HepG2 (cell line): Measurements from ENCODE around the gene ARL16. TPM values are rescaled to one million over a fixed set of nuclear protein-coding genes. Genes with fewer than 3 reads are reported as not detected.

Experiments used
- CENPX ChIP-seq: sonication (generic); formaldehyde crosslinking; IDR thresholded peaks from 2 replicates; pipeline ENCODE4 v1.9.0; 2021; ENCODE audit warnings: mild to moderate bottlenecking, missing genetic modification reagents, moderate library complexity
- CREB1 ChIP-seq, 2 experiments: fragments of 450-650 bp in 1 of 2; IDR thresholded peaks; 2 replicates each; pipeline ENCODE4 v1.6.1; 2016 to 2017; ENCODE audit warnings: control low read depth in 1 of 2, mild to moderate bottlenecking in 1 of 2, missing compliant biosample characterization in 1 of 2, missing genetic modification characterization in 1 of 2
- FOXO4 ChIP-seq: sonication (generic); formaldehyde crosslinking; conservative IDR thresholded peaks from 2 replicates; pipeline ENCODE4 v1.8.1; 2023; ENCODE audit warnings: missing genetic modification reagents
- HCFC1 ChIP-seq: fragments of 150-350 bp; IDR thresholded peaks from 2 replicates; pipeline ENCODE4 v1.6.1; 2014; ENCODE audit warnings: low read depth, low read length
- HOXA9 ChIP-seq: sonication (generic); formaldehyde crosslinking; IDR thresholded peaks from 2 replicates; pipeline ENCODE4 v1.8.1; 2022; ENCODE audit warnings: missing genetic modification reagents, mild to moderate bottlenecking, moderate library complexity, borderline replicate concordance
- PAF1 ChIP-seq: IDR thresholded peaks from 2 replicates; pipeline ENCODE4 v1.6.1; 2016; ENCODE audit warnings: missing genetic modification reagents, missing compliant biosample characterization
- POLR2A ChIP-seq, 2 experiments: IDR thresholded peaks; 2 replicates each; pipeline ENCODE4 v1.6.1; 2011; ENCODE audit warnings: low read depth in 2 of 2, low read length in 2 of 2, mild to moderate bottlenecking in 1 of 2, moderate library complexity in 1 of 2; ENCODE audit not compliant: insufficient read depth in 1 of 2
- RXRA ChIP-seq: sonication (generic); formaldehyde crosslinking; IDR thresholded peaks from 2 replicates; pipeline ENCODE4 v1.5.1; 2020; ENCODE audit warnings: missing genetic modification reagents
- TRIM24 ChIP-seq: sonication (generic); formaldehyde crosslinking; IDR thresholded peaks from 2 replicates; pipeline ENCODE4 v1.8.0; 2022; ENCODE audit warnings: mild to moderate bottlenecking, missing genetic modification reagents
- ZBTB20 ChIP-seq: sonication (generic); formaldehyde crosslinking; IDR thresholded peaks from 2 replicates; pipeline ENCODE4 v1.8.1; 2023; ENCODE audit warnings: missing genetic modification reagents, low read depth, mild to moderate bottlenecking, borderline replicate concordance
- ZBTB34 ChIP-seq: sonication (generic); formaldehyde crosslinking; IDR thresholded peaks from 2 replicates; pipeline ENCODE4 v1.8.0; 2022; ENCODE audit warnings: mild to moderate bottlenecking, missing genetic modification reagents
- ZFP41 ChIP-seq: sonication (generic); formaldehyde crosslinking; IDR thresholded peaks from 2 replicates; pipeline ENCODE4 v1.4.0; 2020; ENCODE audit warnings: mild to moderate bottlenecking, missing genetic modification reagents, borderline replicate concordance
- ZNF589 ChIP-seq: sonication (generic); formaldehyde crosslinking; conservative IDR thresholded peaks from 2 replicates; pipeline ENCODE4 v1.8.0; 2022; ENCODE audit warnings: mild to moderate bottlenecking, moderate library complexity, missing genetic modification reagents
- ZNF674 ChIP-seq: sonication (generic); formaldehyde crosslinking; IDR thresholded peaks from 2 replicates; pipeline ENCODE4 v1.5.0; 2020; ENCODE audit warnings: low read depth, mild to moderate bottlenecking, missing genetic modification reagents
- ZNF850 ChIP-seq: sonication (generic); formaldehyde crosslinking; conservative IDR thresholded peaks from 2 replicates; pipeline ENCODE4 v1.9.0; 2021; ENCODE audit warnings: mild to moderate bottlenecking, missing genetic modification reagents
- polyA plus RNA-seq, 8 experiments: library from polyadenylated mRNA; depleted of rRNA in 3 of 8; stranded (reverse) in 7 of 8; unstranded in 1 of 8; fragments of >200 nt; fragmentation: Illumina TruSeq in 4 of 8; extraction: Trizol in 4 of 8; gene quantifications; 2 replicates each; pipeline versions ENCODE4 v1.2.1 to v1.2.3, GENCODE V29; 2011 to 2016; ENCODE audit warnings: low read depth in 4 of 8, missing spikeins in 1 of 8, mixed read lengths in 1 of 8; ENCODE audit not compliant: insufficient read depth in 1 of 8
- total RNA-seq, 5 experiments: library from RNA; depleted of rRNA; stranded (reverse); fragments of >200 nt; fragmentation: Illumina TruSeq; extraction: Trizol; gene quantifications; 2 replicates each; pipeline ENCODE4 v1.2.3, GENCODE V29; 2016; ENCODE audit warnings: low read depth in 1 of 5
- TF ChIP-seq, protein P1 (sequence below): sonication (generic); formaldehyde crosslinking; IDR thresholded peaks from 2 replicates; pipeline ENCODE4 v1.4.0; 2020; ENCODE audit warnings: mild to moderate bottlenecking, missing genetic modification reagents
- TF ChIP-seq, protein P2 (sequence below): sonication (generic); formaldehyde crosslinking; IDR thresholded peaks from 2 replicates; pipeline ENCODE4 v1.9.0; 2021; ENCODE audit warnings: mild to moderate bottlenecking, missing genetic modification reagents
- TF ChIP-seq, protein P3 (sequence below): IDR thresholded peaks from 2 replicates; pipeline ENCODE4 v1.6.1; 2016

Gene ARL16
- total and polyA plus RNA-seq, 2 of the 13 experiments (the other 11 are each of a cell fraction or from before 2014, with no cell fraction given): 20.8 to 30.8 TPM

- TF ChIP-seq ZNF589: peak; percentile 97; the same call in 1 of the 2 replicates
- TF ChIP-seq, protein P1, sequence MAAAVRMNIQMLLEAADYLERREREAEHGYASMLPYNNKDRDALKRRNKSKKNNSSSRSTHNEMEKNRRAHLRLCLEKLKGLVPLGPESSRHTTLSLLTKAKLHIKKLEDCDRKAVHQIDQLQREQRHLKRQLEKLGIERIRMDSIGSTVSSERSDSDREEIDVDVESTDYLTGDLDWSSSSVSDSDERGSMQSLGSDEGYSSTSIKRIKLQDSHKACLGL (CRISPR knock-in tag): peak; percentile 98
- TF ChIP-seq ZNF850 (CRISPR knock-in tag): no peak
- no peak for TF ChIP-seq HCFC1
- no peak for TF ChIP-seq ZBTB34 (CRISPR knock-in tag)
- peak; percentile 98 for TF ChIP-seq HOXA9
- no peak for TF ChIP-seq FOXO4 (CRISPR knock-in tag)
- TF ChIP-seq, protein P2, sequence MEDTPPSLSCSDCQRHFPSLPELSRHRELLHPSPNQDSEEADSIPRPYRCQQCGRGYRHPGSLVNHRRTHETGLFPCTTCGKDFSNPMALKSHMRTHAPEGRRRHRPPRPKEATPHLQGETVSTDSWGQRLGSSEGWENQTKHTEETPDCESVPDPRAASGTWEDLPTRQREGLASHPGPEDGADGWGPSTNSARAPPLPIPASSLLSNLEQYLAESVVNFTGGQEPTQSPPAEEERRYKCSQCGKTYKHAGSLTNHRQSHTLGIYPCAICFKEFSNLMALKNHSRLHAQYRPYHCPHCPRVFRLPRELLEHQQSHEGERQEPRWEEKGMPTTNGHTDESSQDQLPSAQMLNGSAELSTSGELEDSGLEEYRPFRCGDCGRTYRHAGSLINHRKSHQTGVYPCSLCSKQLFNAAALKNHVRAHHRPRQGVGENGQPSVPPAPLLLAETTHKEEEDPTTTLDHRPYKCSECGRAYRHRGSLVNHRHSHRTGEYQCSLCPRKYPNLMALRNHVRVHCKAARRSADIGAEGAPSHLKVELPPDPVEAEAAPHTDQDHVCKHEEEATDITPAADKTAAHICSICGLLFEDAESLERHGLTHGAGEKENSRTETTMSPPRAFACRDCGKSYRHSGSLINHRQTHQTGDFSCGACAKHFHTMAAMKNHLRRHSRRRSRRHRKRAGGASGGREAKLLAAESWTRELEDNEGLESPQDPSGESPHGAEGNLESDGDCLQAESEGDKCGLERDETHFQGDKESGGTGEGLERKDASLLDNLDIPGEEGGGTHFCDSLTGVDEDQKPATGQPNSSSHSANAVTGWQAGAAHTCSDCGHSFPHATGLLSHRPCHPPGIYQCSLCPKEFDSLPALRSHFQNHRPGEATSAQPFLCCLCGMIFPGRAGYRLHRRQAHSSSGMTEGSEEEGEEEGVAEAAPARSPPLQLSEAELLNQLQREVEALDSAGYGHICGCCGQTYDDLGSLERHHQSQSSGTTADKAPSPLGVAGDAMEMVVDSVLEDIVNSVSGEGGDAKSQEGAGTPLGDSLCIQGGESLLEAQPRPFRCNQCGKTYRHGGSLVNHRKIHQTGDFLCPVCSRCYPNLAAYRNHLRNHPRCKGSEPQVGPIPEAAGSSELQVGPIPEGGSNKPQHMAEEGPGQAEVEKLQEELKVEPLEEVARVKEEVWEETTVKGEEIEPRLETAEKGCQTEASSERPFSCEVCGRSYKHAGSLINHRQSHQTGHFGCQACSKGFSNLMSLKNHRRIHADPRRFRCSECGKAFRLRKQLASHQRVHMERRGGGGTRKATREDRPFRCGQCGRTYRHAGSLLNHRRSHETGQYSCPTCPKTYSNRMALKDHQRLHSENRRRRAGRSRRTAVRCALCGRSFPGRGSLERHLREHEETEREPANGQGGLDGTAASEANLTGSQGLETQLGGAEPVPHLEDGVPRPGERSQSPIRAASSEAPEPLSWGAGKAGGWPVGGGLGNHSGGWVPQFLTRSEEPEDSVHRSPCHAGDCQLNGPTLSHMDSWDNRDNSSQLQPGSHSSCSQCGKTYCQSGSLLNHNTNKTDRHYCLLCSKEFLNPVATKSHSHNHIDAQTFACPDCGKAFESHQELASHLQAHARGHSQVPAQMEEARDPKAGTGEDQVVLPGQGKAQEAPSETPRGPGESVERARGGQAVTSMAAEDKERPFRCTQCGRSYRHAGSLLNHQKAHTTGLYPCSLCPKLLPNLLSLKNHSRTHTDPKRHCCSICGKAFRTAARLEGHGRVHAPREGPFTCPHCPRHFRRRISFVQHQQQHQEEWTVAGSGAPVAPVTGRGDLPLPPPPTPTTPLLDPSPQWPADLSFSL (CRISPR knock-in tag): peak; percentile 82
- no peak for TF ChIP-seq CENPX (CRISPR knock-in tag)
- peak; percentile 98 for TF ChIP-seq ZBTB20 (CRISPR knock-in tag)
- TF ChIP-seq, protein P3, sequence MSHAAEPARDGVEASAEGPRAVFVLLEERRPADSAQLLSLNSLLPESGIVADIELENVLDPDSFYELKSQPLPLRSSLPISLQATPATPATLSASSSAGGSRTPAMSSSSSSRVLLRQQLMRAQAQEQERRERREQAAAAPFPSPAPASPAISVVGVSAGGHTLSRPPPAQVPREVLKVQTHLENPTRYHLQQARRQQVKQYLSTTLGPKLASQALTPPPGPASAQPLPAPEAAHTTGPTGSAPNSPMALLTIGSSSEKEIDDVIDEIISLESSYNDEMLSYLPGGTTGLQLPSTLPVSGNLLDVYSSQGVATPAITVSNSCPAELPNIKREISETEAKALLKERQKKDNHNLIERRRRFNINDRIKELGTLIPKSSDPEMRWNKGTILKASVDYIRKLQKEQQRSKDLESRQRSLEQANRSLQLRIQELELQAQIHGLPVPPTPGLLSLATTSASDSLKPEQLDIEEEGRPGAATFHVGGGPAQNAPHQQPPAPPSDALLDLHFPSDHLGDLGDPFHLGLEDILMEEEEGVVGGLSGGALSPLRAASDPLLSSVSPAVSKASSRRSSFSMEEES: peak; percentile 92
- no peak; the same call in 1 of the 2 replicates for TF ChIP-seq TRIM24 (CRISPR knock-in tag)
- TF ChIP-seq RXRA (CRISPR knock-in tag): peak; percentile 92
- TF ChIP-seq PAF1 (CRISPR knock-in tag): 0 out of 2 replicates have a peak, but pooled peaks have one; percentile 46
- peak; percentile 61 to 73 for TF ChIP-seq POLR2A (IDR thresholded peaks at IDR 0.05; ENCODE audit: insufficient read depth in 1 of 2, low read depth in 2 of 2, low read length in 2 of 2)
- peak; percentile 78 for TF ChIP-seq CREB1 (IDR thresholded peaks at IDR 0.05)
- peak; percentile 78 for TF ChIP-seq CREB1 (CRISPR knock-in tag; IDR thresholded peaks at IDR 0.05)
- TF ChIP-seq ZFP41: peak; percentile 98
- no peak for TF ChIP-seq ZNF674 (CRISPR knock-in tag)
Measured at GRCh38 chr17:81727324-81728031, 43.9 kb upstream of the ARL16 start (continued).
